AG09319 (cell line): ENCODE measurements around the gene DCLK3.

Experiments
- DNase-seq: peaks from one replicate; pipeline ENCODE4 v3.0.0-alpha.2; 2010; ENCODE audit warnings: low read depth; ENCODE audit errors: extremely low read depth
- TF ChIP-seq, protein P1 (sequence below): IDR thresholded peaks from 2 replicates; pipeline ENCODE4 v1.5.1; 2011; ENCODE audit warnings: low read depth, mild to moderate bottlenecking, inconsistent platforms, low read length, moderate library complexity

DCLK3 gene

DNA sequence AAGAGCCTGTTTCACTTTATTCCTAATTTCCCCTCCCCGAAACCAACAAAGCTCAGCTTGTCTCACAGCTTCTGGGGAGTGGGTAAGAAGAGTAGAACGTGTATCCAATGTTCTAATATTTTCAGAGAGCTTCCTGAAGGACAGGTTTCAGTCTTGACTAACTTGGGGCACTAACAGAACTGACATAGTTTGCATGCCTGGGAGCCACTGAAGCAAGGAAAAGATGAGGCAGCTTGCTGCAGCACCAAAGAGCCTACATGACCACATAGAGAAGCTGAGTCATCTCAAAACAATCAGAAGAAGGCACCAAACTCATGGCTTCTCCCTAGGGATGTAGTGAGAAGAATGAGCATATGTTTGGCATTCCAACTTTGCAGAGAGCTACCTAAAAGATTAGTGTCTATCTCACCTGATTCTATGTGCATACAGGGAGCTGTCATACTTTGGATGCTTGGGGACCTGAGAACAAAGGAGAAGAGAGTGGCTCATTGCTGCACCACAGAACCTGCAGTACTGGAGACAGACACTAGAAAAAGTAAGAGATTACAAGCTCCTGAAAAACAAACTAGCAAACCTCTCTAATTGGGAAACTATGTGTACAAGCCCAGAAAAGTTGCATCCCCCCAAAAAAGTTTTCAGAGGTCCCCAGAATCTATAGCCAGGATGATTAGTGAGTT is 86.9 kb downstream of the DCLK3 start:
- TF ChIP-seq, protein P1, sequence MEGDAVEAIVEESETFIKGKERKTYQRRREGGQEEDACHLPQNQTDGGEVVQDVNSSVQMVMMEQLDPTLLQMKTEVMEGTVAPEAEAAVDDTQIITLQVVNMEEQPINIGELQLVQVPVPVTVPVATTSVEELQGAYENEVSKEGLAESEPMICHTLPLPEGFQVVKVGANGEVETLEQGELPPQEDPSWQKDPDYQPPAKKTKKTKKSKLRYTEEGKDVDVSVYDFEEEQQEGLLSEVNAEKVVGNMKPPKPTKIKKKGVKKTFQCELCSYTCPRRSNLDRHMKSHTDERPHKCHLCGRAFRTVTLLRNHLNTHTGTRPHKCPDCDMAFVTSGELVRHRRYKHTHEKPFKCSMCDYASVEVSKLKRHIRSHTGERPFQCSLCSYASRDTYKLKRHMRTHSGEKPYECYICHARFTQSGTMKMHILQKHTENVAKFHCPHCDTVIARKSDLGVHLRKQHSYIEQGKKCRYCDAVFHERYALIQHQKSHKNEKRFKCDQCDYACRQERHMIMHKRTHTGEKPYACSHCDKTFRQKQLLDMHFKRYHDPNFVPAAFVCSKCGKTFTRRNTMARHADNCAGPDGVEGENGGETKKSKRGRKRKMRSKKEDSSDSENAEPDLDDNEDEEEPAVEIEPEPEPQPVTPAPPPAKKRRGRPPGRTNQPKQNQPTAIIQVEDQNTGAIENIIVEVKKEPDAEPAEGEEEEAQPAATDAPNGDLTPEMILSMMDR: no peak
- peak; percentile 54 for DNase-seq

DNA sequence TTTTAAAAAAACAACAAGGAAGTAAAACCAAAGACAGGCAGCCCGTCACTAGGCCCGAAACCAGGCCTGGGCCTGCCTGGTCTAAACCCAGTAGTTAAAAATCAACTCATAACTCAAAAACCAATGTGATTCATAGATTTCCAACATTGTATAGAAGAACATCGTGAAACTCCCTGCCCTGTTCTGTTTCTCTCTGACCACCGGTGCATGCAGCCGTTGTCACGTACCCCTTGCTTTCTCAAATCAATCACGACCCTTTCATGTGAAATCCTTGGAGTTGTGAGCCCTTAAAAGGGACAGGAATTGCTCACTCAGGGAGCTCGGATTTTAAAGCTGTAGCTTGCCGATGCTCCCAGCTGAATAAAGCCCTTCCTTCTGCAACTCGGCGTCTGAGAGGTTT is 89.5 kb downstream of the DCLK3 start:
- TF ChIP-seq, protein P1: no peak
- no peak for DNase-seq

DNA sequence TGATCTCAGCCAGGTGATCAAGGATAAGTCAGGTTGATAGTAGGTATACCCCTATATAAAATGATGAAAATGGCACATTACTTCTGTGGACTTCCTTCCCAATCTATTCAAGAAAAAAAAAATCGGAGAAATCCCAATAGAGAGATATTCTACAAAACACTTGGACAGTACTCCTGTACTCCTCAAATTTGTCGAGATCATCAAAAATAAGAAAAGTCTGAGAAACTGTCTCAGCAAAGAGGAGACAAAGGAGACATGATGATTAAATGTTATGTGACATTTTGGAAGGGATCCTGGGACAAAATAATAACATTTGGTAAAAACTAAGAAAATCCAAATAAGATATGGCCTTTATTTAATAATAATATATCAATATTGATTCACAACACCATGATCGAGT is 94.6 kb downstream of the DCLK3 start:
- TF ChIP-seq, protein P1: no peak
- no peak for DNase-seq

DNA sequence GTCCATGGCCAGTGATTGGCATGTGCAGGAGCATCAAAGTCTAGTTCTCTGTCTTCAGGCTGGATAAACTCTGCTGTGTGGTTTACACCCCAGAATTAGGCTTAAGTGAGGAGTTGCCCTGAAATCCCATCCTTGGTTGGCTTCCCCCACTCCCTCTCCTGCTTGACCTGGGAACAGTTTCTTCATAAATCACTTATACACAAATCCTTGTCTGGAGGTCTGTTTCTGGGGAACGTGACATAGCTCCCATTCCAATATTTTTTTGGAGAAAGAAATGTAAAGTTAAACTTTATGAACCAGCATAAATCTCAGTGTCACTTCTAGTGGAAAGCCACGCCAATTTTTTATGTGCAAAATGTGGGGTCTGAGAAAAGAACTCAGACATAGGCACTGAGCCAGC is 98.2 kb downstream of the DCLK3 start:
- DNase-seq: no peak
- TF ChIP-seq, protein P1: no peak

DNA sequence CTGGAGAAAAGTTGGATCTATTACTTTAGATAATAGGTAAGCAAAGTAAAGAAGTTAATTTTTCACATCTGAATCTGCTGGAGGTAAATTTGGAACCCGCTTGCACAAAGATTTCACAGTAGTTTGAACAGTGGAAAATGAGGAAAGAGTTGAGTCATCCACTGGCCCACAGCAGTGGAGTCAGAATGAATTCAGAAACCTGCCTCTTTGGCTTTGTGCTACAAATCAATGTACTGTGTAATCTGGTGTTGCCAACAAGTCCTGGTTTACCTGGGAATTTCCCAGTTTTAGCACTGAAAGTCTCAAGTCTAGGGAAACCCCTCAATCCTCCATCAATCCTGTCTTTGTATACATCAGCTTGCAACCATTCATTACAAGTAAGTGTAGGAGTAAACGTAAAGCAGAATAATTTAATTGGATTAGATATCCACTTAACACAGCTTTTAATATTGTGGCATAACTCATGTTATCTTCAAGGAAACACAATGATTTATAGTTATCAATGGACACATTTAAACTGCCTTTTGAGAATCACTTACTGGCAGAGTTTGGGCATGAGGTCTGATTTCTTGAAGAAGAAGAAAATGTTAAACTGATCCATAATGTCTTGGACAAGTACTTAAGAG is 100.6 kb downstream of the DCLK3 start:
- TF ChIP-seq, protein P1: no peak
- DNase-seq: no peak

DNA sequence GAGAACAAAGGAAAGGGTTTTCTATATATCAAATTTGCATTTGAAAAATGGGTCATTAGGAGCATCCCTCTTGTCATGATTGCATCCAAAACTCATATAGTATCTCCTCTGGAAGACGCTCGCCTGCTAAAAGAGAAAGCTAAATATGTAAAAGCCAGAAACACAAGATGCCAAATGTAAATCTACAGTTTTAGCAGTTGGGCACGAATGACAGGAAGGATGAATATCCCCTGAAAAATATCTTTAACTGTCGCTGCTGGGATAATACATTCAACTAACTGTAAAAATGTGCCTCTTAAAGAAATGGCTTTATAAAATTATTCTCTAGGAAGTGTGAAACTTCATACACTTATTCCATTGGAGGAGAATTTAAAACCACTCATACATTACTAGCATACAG is 101.7 kb downstream of the DCLK3 start:
- TF ChIP-seq, protein P1: no peak
- DNase-seq: no peak
